GM23248 (cell line): Measurements from ENCODE around the gene PPP1R2. TPM values are rescaled to one million over a fixed set of nuclear protein-coding genes. Genes with fewer than 3 reads are reported as not detected.

Source experiments
- DNase-seq: peaks from one replicate; pipeline ENCODE4 v3.0.0-alpha.2; 2015
- H2AFZ ChIP-seq: fragments of 200-600 bp; sonication (generic); 2 replicates; pipeline ENCODE4 v1.6.1; 2016; ENCODE audit warnings: antibody characterized with exemption
- H3F3A ChIP-seq: fragments of 200-600 bp; sonication (generic); 2 replicates; pipeline ENCODE4 v1.6.1; 2016; ENCODE audit warnings: mild to moderate bottlenecking, antibody characterized with exemption, mixed run types; ENCODE audit not compliant: insufficient read depth
- H3K27ac ChIP-seq: fragments of 200-600 bp; sonication (generic); 2 replicates; pipeline ENCODE4 v1.5.1; 2016; ENCODE audit warnings: mild to moderate bottlenecking
- H3K27me3 ChIP-seq: fragments of 200-600 bp; sonication (generic); replicated peaks from 2 replicates; pipeline ENCODE4 v1.6.1; 2016; ENCODE audit warnings: mild to moderate bottlenecking; ENCODE audit not compliant: insufficient read depth
- H3K36me3 ChIP-seq: fragments of 200-600 bp; sonication (generic); 2 replicates; pipeline ENCODE4 v1.6.1; 2016; ENCODE audit warnings: low read depth, mild to moderate bottlenecking
- H3K4me1 ChIP-seq: fragments of 200-600 bp; sonication (generic); 2 replicates; pipeline ENCODE4 v1.6.1; 2016; ENCODE audit warnings: mild to moderate bottlenecking; ENCODE audit not compliant: insufficient read depth
- H3K4me2 ChIP-seq: fragments of 200-600 bp; sonication (generic); one replicate; pipeline ENCODE4 v1.6.1; 2016; ENCODE audit warnings: mild to moderate bottlenecking; ENCODE audit not compliant: unreplicated experiment
- H3K4me3 ChIP-seq: fragments of 200-600 bp; sonication (generic); 2 replicates; pipeline ENCODE4 v1.5.1; 2016; ENCODE audit warnings: mild to moderate bottlenecking
- H3K79me2 ChIP-seq: fragments of 200-600 bp; sonication (generic); 2 replicates; pipeline ENCODE4 v1.6.1; 2016; ENCODE audit warnings: mild to moderate bottlenecking; ENCODE audit not compliant: insufficient read depth
- H3K9ac ChIP-seq: fragments of 200-600 bp; sonication (generic); 2 replicates; pipeline ENCODE4 v1.6.1; 2016; ENCODE audit warnings: mild to moderate bottlenecking
- H3K9me2 ChIP-seq: fragments of 200-600 bp; sonication (generic); 2 replicates; pipeline ENCODE4 v1.6.1; 2016; ENCODE audit warnings: mixed run types, mild to moderate bottlenecking, moderate library complexity; ENCODE audit not compliant: insufficient read depth
- H3K9me3 ChIP-seq: fragments of 200-600 bp; sonication (generic); one replicate; pipeline ENCODE4 v1.6.1; 2017; ENCODE audit warnings: low read depth
- H4K20me1 ChIP-seq: fragments of 200-600 bp; sonication (generic); 2 replicates; pipeline ENCODE4 v1.6.0; 2016; ENCODE audit not compliant: insufficient read depth
- EZH2 ChIP-seq: fragments of 200-600 bp; sonication (generic); IDR thresholded peaks from 2 replicates; pipeline ENCODE4 v1.6.1; 2018; ENCODE audit warnings: antibody characterized with exemption, mild to moderate bottlenecking; ENCODE audit not compliant: insufficient read depth, poor library complexity, severe bottlenecking
- EZH2phosphoT487 ChIP-seq: fragments of 200-600 bp; sonication (generic); IDR thresholded peaks from 2 replicates; pipeline ENCODE4 v1.6.1; 2018; ENCODE audit warnings: antibody characterized with exemption, moderate library complexity, mild to moderate bottlenecking, low read depth; ENCODE audit not compliant: insufficient read depth
- WGBS, 2 experiments: methylation state at CpG; one replicate each; pipeline ENCODE4 v1.1.6; 2015 to 2017; ENCODE audit warnings: low lambda C conversion rate in 2 of 2, low coverage in 1 of 2; ENCODE audit errors: missing lambda C conversion rate in 2 of 2; 5-methylcytosine and 5-hydroxymethylcytosine counted together
- in situ Hi-C: fragments of 300-500 bp; cut with MboI; formaldehyde crosslinking; loops from 2 replicates; pipeline ENCODE4 v1.15.0; 2020
- polyA plus RNA-seq: library from polyadenylated mRNA; unstranded; fragments of >200 nt; fragmentation: Nextera tagmentation; extraction: Ambion mirVana; gene quantifications from 2 replicates; pipeline ENCODE4 v1.2.1, GENCODE V29; 2016
- total RNA-seq: library from RNA; depleted of rRNA; stranded (reverse); fragments of >200 nt; shearing (Covaris generic); gene quantifications from 2 replicates; pipeline ENCODE4 v1.2.3, GENCODE V29; 2014

Gene PPP1R2
- total and polyA plus RNA-seq, 2 experiments from 2014 or later, result 50.9 to 55.8 TPM

DNA sequence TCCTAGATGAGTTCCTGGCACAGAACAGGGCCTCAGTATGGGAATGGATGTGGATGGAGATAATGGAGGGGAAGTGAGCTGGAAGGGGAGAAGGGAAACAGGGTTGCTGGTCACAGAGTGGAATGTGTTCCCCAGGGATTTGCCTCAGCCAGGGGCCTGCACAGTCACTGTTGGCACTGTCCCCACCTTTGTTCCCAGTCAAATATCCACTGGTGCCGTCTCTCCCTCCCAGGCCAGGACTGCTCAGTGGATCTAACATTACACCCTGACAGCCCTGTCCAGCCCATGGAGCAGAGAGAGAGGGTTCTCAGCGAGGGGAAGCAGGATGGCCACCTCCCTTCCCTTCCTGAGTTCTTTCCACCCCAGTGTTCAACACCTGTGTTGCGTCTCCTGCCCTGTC lies 1.5 kb upstream of the PPP1R2 start:
- 82 to 89% methylated on average over 3 of the region's 3 CpGs for WGBS, 2 experiments
- H3K9me3 ChIP-seq, result no peaks in the 10 kb centered on the region
- H3K9me2 ChIP-seq, result no peaks in the 10 kb centered on the region
- peaks cover 28% of the 10 kb centered on the region for H3K4me1 ChIP-seq
- no peak for DNase-seq
- H3K79me2 ChIP-seq, result peaks cover 32% of the 10 kb centered on the region
- no peaks in the 10 kb centered on the region for H3K36me3 ChIP-seq
- H2AFZ ChIP-seq, result no peak overlapping the region
- no peak overlapping the region for H3K9ac ChIP-seq
- peaks cover 25% of the 10 kb centered on the region for H3F3A ChIP-seq
- TF ChIP-seq EZH2phosphoT487 (no peak), EZH2 (no peak)
- no peaks in the 10 kb centered on the region for H3K27me3 ChIP-seq
- H4K20me1 ChIP-seq, result no peaks in the 10 kb centered on the region
- H3K27ac ChIP-seq, result no peak overlapping the region
- H3K4me3 ChIP-seq, result no peak overlapping the region
- H3K4me2 ChIP-seq, result no peak overlapping the region
- in situ Hi-C loops, result no loop called here

GRCh38 chr3:195544230-195544536 lies 1.1 kb upstream of the PPP1R2 start:
- DNase-seq, result no peak
- Histone ChIP-seq H3K9ac (no peak overlapping the region), H3K27me3 (no peaks in the 10 kb centered on the region), H3K27ac (no peak overlapping the region), H3F3A (peaks cover 25% of the 10 kb centered on the region), H3K36me3 (no peaks in the 10 kb centered on the region), H2AFZ (no peak overlapping the region), H3K4me3 (no peak overlapping the region), H3K4me1 (peaks cover 28% of the 10 kb centered on the region), H3K9me3 (no peaks in the 10 kb centered on the region), H3K4me2 (no peak overlapping the region), H4K20me1 (no peaks in the 10 kb centered on the region), H3K79me2 (peaks cover 36% of the 10 kb centered on the region), H3K9me2 (no peaks in the 10 kb centered on the region)
- in situ Hi-C loops, result no loop called here
- 76 to 78% methylated on average over 4 of the region's 4 CpGs for WGBS, 2 experiments
- no peak for TF ChIP-seq EZH2
- TF ChIP-seq EZH2phosphoT487, result no peak

DNA sequence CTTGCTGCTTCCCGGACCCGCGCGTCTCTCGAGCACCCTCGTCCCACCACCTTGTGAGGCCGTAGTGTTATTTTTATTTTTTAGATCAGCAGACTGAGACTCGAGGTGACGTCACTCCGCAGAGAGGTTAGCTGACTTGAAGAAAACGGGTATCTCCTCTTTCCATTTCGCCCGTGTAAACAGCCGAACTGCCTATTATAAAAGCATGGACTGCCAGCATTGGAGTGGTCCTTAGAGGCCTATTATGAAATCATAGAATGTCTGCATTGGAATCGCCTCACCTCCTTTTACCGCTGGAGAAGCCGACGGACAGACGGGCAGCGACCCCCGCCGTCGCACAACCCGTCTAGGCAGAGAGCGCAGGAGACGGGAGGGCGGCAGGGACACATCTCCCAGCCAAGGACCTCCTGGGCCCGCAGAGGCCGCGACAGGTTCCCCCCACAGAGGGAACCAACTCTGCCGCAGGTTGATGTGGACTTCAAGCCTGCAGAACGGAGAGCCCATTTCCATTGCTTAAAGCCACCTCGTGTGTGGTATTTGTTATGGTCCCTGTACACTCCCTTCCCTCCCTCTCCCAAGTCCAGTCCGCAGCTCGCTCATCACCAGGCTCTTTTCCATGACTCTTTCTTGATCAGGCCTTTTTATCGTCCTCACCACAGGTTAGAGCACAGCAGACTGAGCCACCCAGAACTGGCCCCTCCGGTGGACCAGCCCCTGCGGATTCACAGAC lies 540 bp upstream of the PPP1R2 start:
- in situ Hi-C loops, result no loop called here
- Histone ChIP-seq H3K9me2 (no peaks in the 10 kb centered on the region), H2AFZ (peak overlapping the region; percentile 88), H3K4me3 (peak overlapping the region; percentile 91), H4K20me1 (no peaks in the 10 kb centered on the region), H3K4me1 (peaks cover 24% of the 10 kb centered on the region), H3K4me2 (peak overlapping the region; percentile 94), H3K27me3 (no peaks in the 10 kb centered on the region), H3K27ac (no peak overlapping the region), H3K79me2 (peaks cover 41% of the 10 kb centered on the region), H3K9ac (peak overlapping the region; percentile 88), H3F3A (peaks cover 25% of the 10 kb centered on the region), H3K36me3 (no peaks in the 10 kb centered on the region), H3K9me3 (no peaks in the 10 kb centered on the region)
- no peak for DNase-seq
- no peak for TF ChIP-seq EZH2
- no peak for TF ChIP-seq EZH2phosphoT487
- 20 to 21% methylated on average over 34 to 38 of the region's 38 CpGs for WGBS, 2 experiments

GRCh38 chr3:195542316-195542697 lies 818 bp downstream of the PPP1R2 start:
- Histone ChIP-seq H3F3A (peaks cover 25% of the 10 kb centered on the region), H2AFZ (peak overlapping the region; percentile 82), H4K20me1 (no peaks in the 10 kb centered on the region), H3K79me2 (peaks cover 55% of the 10 kb centered on the region), H3K27me3 (no peaks in the 10 kb centered on the region), H3K27ac (peak overlapping the region; percentile 67), H3K4me2 (peak overlapping the region; percentile 99), H3K9me3 (no peaks in the 10 kb centered on the region), H3K4me3 (peak overlapping the region; percentile 91), H3K9me2 (no peaks in the 10 kb centered on the region), H3K4me1 (peaks cover 24% of the 10 kb centered on the region), H3K9ac (peak overlapping the region; percentile 88), H3K36me3 (no peaks in the 10 kb centered on the region)
- WGBS, 2 experiments, result 0% methylated on average over 5 of the region's 5 CpGs
- no peak for DNase-seq
- in situ Hi-C loops, result no loop called here
- TF ChIP-seq EZH2phosphoT487 (no peak), EZH2 (no peak)
